HG02884 (cell line): Measurements from ENCODE around the gene IKBKE.
"Not testable (repeated sequence)": the region's sequence is repeated elsewhere in the genome, so short reads cannot be mapped to it uniquely, and the experiment has no call there.

Source experiments
- ATAC-seq: cut with Tn5 transposase; IDR thresholded peaks from one replicate; pipeline ENCODE4 v1.9.1; 2021; ENCODE audit warnings: mild to moderate bottlenecking, moderate library complexity; ENCODE audit not compliant: unreplicated experiment

The IKBKE gene

GRCh38 chr1:206472454-206472853 lies 2.2 kb downstream of the IKBKE start:
- ATAC-seq = no peak

- no peak for ATAC-seq
These were observed 2.6 kb downstream of the IKBKE start for GRCh38 chr1:206472886-206473285.

GRCh38 chr1:206476058-206476457 lies 5.8 kb downstream of the IKBKE start:
- ATAC-seq = no peak

- no peak for ATAC-seq
These were observed 6.3 kb downstream of the IKBKE start for GRCh38 chr1:206476591-206476990.

GRCh38 chr1:206477110-206477509 lies 6.8 kb downstream of the IKBKE start:
- ATAC-seq = no peak

- ATAC-seq = no peak
These were observed 7.5 kb downstream of the IKBKE start for GRCh38 chr1:206477581-206478380.

GRCh38 chr1:206478746-206479145 lies 8.5 kb downstream of the IKBKE start:
- no peak for ATAC-seq

GRCh38 chr1:206479183-206480125 lies 9.2 kb downstream of the IKBKE start:
- ATAC-seq = no peak

- ATAC-seq = no peak
These were observed 9.9 kb downstream of the IKBKE start for GRCh38 chr1:206480211-206480610.

GRCh38 chr1:206482611-206483010 lies 12.3 kb downstream of the IKBKE start:
- no peak for ATAC-seq

GRCh38 chr1:206483864-206484263 lies 13.6 kb downstream of the IKBKE start:
- not testable (repeated sequence) for ATAC-seq

- no peak for ATAC-seq
These were observed 14.6 kb downstream of the IKBKE start for GRCh38 chr1:206484901-206485300.

- ATAC-seq = no peak
These were observed 16.9 kb downstream of the IKBKE start for GRCh38 chr1:206486995-206487788.

GRCh38 chr1:206487970-206488369 lies 17.7 kb downstream of the IKBKE start:
- ATAC-seq = no peak

GRCh38 chr1:206488466-206488865 lies 18.2 kb downstream of the IKBKE start:
- no peak for ATAC-seq

GRCh38 chr1:206489980-206490770 lies 19.9 kb downstream of the IKBKE start:
- no peak for ATAC-seq

GRCh38 chr1:206490771-206491405 lies 20.6 kb downstream of the IKBKE start:
- no peak for ATAC-seq

- no peak for ATAC-seq
These were observed 21.3 kb downstream of the IKBKE start for GRCh38 chr1:206491616-206492015.

- no peak for ATAC-seq
These were observed 22.3 kb downstream of the IKBKE start for GRCh38 chr1:206492589-206492988.

GRCh38 chr1:206493279-206493678 lies 23.0 kb downstream of the IKBKE start:
- no peak for ATAC-seq
